Spleen (tissue), 11 donors: ENCODE data around the gene CEP19. TPM values are rescaled to one million over a fixed set of nuclear protein-coding genes. Genes with fewer than 3 reads are reported as not detected.
A peak's percentile ranks its signal among the peaks of the same experiment; 100 is the strongest.

ENCODE experiments used
- DNase-seq: peaks from one replicate; pipeline ENCODE4 v3.0.0-alpha.2; 2020
- H3K27ac ChIP-seq, 8 donors: fragments of 200-600 bp; sonication (generic) in 7 of 8; 1 replicate in 4 of 8; 2 replicates in 4 of 8; pipeline versions ENCODE4 v1.5.0 to v1.8.0; 2016 to 2021; ENCODE audit warnings: inconsistent platforms in 4 of 8, mild to moderate bottlenecking in 4 of 8, moderate library complexity in 1 of 8
- H3K27me3 ChIP-seq, 7 donors: fragments of 200-600 bp; sonication (generic) in 6 of 7; replicated peaks in 1 of 7; 1 replicate in 4 of 7; 2 replicates in 3 of 7; pipeline versions ENCODE4 v1.5.0 to v1.8.0; 2016 to 2021; ENCODE audit warnings: inconsistent platforms in 3 of 7, mild to moderate bottlenecking in 1 of 7
- H3K36me3 ChIP-seq, 6 donors: fragments of 200-600 bp; sonication (generic) in 5 of 6; 1 replicate in 4 of 6; 2 replicates in 2 of 6; pipeline versions ENCODE4 v1.5.0 to v1.8.0; 2016 to 2021; ENCODE audit warnings: inconsistent platforms in 2 of 6
- H3K4me1 ChIP-seq, 6 donors: fragments of 200-600 bp; sonication (generic) in 5 of 6; 1 replicate in 3 of 6; 2 replicates in 3 of 6; pipeline versions ENCODE4 v1.5.0 to v1.8.0; 2016 to 2021; ENCODE audit warnings: inconsistent platforms in 3 of 6
- H3K4me3 ChIP-seq, 8 donors: fragments of 200-600 bp; sonication (generic) in 7 of 8; 1 replicate in 4 of 8; 2 replicates in 4 of 8; pipeline versions ENCODE4 v1.5.0 to v1.8.0; 2016 to 2021; ENCODE audit warnings: inconsistent platforms in 4 of 8, mild to moderate bottlenecking in 4 of 8, moderate library complexity in 2 of 8
- H3K9me3 ChIP-seq, 8 donors: fragments of 200-600 bp; sonication (generic) in 7 of 8; 1 replicate in 4 of 8; 2 replicates in 4 of 8; pipeline versions ENCODE4 v1.5.0 to v1.8.0; 2016 to 2021; ENCODE audit warnings: inconsistent platforms in 4 of 8
- CTCF ChIP-seq, 11 experiments: fragments of 200-600 bp in 7 of 11; fragments of 450-650 bp in 4 of 11; sonication (generic) in 4 of 11; IDR thresholded peaks in 8 of 11; conservative IDR thresholded peaks in 3 of 11; 1 replicate in 7 of 11; 2 replicates in 4 of 11; pipeline versions ENCODE4 v1.4.0 to v1.8.0; 2016 to 2021; ENCODE audit warnings: antibody characterized with exemption in 11 of 11, inconsistent platforms in 4 of 11, mild to moderate bottlenecking in 1 of 11
- POLR2A ChIP-seq, 3 donors: fragments of 450-650 bp; IDR thresholded peaks; one replicate each; pipeline ENCODE4 v1.5.1; 2017; ENCODE audit warnings: antibody characterized with exemption in 3 of 3, mild to moderate bottlenecking in 1 of 3
- POLR2AphosphoS5 ChIP-seq, 3 donors: sonication (generic); formaldehyde crosslinking; IDR thresholded peaks; one replicate each; pipeline ENCODE4 v1.5.1; 2017; ENCODE audit warnings: antibody characterized with exemption in 3 of 3
- WGBS, 5 donors: extraction: QIAGEN DNeasy Blood & Tissue Kit in 3 of 5; methylation state at CpG; one replicate each; pipeline versions ENCODE4 v1.1.5 to v1.1.7; 2013 to 2018; 5-methylcytosine and 5-hydroxymethylcytosine counted together
- intact Hi-C: fragments of 100-400 bp; cut with DNase I; formaldehyde crosslinking; loops from one replicate; pipeline ENCODE4 v1.15.0; 2023; ENCODE audit warnings: low total_unique reads
- polyA plus RNA-seq, 3 donors: library from polyadenylated mRNA; stranded (reverse); fragments of 200-250 nt; gene quantifications; one replicate each; pipeline ENCODE4 v1.2.1, GENCODE V29; 2013
- total RNA-seq, 7 donors: library from RNA; depleted of rRNA in 3 of 7; stranded (reverse); fragments of >200 nt in 3 of 7; fragmentation: NEBNext Ultra II Directional in 4 of 7; extraction: Animal tissue kit (Norgen Biotek cat#: 25700) in 4 of 7; gene quantifications; one replicate each; pipeline versions ENCODE4 v1.1.0 to v1.2.1, GENCODE V29; 2016 to 2021
- donor health status: healthy with polysubstance abuse.
- donor health status: DM: no; HTN: no; CAD: no; lungs with moderate emphysema.
- donor health status: DM: no; HTN: no; CAD: no.
- donor health status: Bipolar disorder and iron deficiency.
- donor health status: healthy.
- donor health status: DM: no; HTN: no; CAD: no.
- donor health status: DM: yes; HTN: yes; CAD: no.

CEP19 gene
- total and polyA plus RNA-seq, 10 donors, result 0.68 to 6.4 (median 3.0) TPM

GRCh38 chr3:196741249-196741889 is 29.3 kb upstream of the CEP19 start:
- no peak for TF ChIP-seq POLR2AphosphoS5 (IDR thresholded peaks at IDR 0.05)
- TF ChIP-seq CTCF (IDR thresholded peaks at IDR 0.05 in 8 of 11, conservative IDR thresholded peaks at IDR 0.05 in 3 of 11), result no peak
- no peak for TF ChIP-seq POLR2A (IDR thresholded peaks at IDR 0.05)
- H3K27ac ChIP-seq, result peak overlapping the region; percentile 95 to 100 (median 98)
- 17 to 41% (median 22%) methylated on average over 5 of the region's 5 CpGs for WGBS, 5 donors
- no peaks in the 10 kb centered on the region for H3K9me3 ChIP-seq
- no peaks in the 10 kb centered on the region for H3K27me3 ChIP-seq
- peaks cover 19 to 67% (median 54%) of the 10 kb centered on the region in 6 donors for H3K4me1 ChIP-seq
- DNase-seq, result no peak
- H3K4me3 ChIP-seq, result peak overlapping the region; percentile 74 to 92 (median 88)
- peaks cover 0 to 13% (median 2%) of the 10 kb centered on the region in 6 donors for H3K36me3 ChIP-seq
- intact Hi-C loops, result no loop called here

- Histone ChIP-seq H3K4me3 (peak overlapping the region; percentile 74 to 92 (median 88)), H3K9me3 (no peaks in the 10 kb centered on the region), H3K4me1 (peaks cover 19 to 60% (median 50%) of the 10 kb centered on the region in 6 donors), H3K36me3 (peaks cover 0 to 6% (median 0%) of the 10 kb centered on the region in 6 donors), H3K27me3 (no peaks in the 10 kb centered on the region), H3K27ac (peak overlapping the region; percentile 95 to 100 (median 98))
- WGBS, 5 donors, result 0 to 1% (median 1%) methylated on average over 30 of the region's 30 CpGs
- intact Hi-C loops, result no loop called here
- DNase-seq, result peak; percentile 76
- TF ChIP-seq POLR2A (IDR thresholded peaks at IDR 0.05) (no peak), CTCF (IDR thresholded peaks at IDR 0.05 in 8 of 11, conservative IDR thresholded peaks at IDR 0.05 in 3 of 11) (no peak), POLR2AphosphoS5 (IDR thresholded peaks at IDR 0.05) (no peak)
Measured at GRCh38 chr3:196740481-196741248, 28.6 kb upstream of the CEP19 start.

GRCh38 chr3:196739671-196740480 is 27.8 kb upstream of the CEP19 start, which contains the start of gene PAK2:
Gene PAK2, plus strand, starts transcription at chr3:196739857. Its CDS starts 42,790 bp downstream, at chr3:196782647.
- Histone ChIP-seq H3K36me3 (no peaks in the 10 kb centered on the region), H3K27ac (peak within 1 kb of the TSS; percentile 95 to 100 (median 98)), H3K27me3 (no peaks in the 10 kb centered on the region), H3K9me3 (no peaks in the 10 kb centered on the region), H3K4me3 (peak within 1 kb of the TSS; percentile 74 to 92 (median 88)), H3K4me1 (peaks cover 19 to 52% (median 43%) of the 10 kb centered on the region in 6 donors)
- intact Hi-C loops, result no loop called here
- 0 to 2% (median 1%) methylated on average over 13 to 86 of the region's 86 CpGs for WGBS, 5 donors
- peak; percentile 99 for DNase-seq
- peak; percentile 94 to 96 (median 95) for TF ChIP-seq POLR2AphosphoS5 (IDR thresholded peaks at IDR 0.05)
- TF ChIP-seq POLR2A (IDR thresholded peaks at IDR 0.05), result peak in 2 of 3 donors; percentile 43 to 57
- TF ChIP-seq CTCF (IDR thresholded peaks at IDR 0.05 in 8 of 11, conservative IDR thresholded peaks at IDR 0.05 in 3 of 11), result peak in 6 of 11 experiments; percentile 16 to 57 (median 29)
